Umbilical cord (tissue), 2 donors: ENCODE data around the gene NCCRP1. TPM values are rescaled to one million over a fixed set of nuclear protein-coding genes. Genes with fewer than 3 reads are reported as not detected.
"Not testable (repeated sequence)": the region's sequence is repeated elsewhere in the genome, so short reads cannot be mapped to it uniquely, and the experiment has no call there.

ENCODE experiments used
- DNase-seq: peaks from one replicate; pipeline ENCODE4 v3.0.0-alpha.2; 2015; ENCODE audit warnings: low spot score
- total RNA-seq: library from RNA; depleted of rRNA; stranded (reverse); fragments of >200 nt; gene quantifications from one replicate; pipeline ENCODE4 v1.2.3, GENCODE V29; 2014; ENCODE audit warnings: low replicate concordance; ENCODE audit not compliant: insufficient read depth

The NCCRP1 gene
- total RNA-seq, 1 donor from 2014 or later: 1.4 TPM

GRCh38 chr19:39245166-39245565, 48.4 kb downstream of the NCCRP1 start:
- DNase-seq: not testable (repeated sequence)

- peak; percentile 24 for DNase-seq
Measured at GRCh38 chr19:39246951-39247669, 50.3 kb downstream of the NCCRP1 start.

GRCh38 chr19:39247701-39248664, 51.2 kb downstream of the NCCRP1 start:
- DNase-seq: peak; percentile 18

GRCh38 chr19:39248806-39249205, 52.0 kb downstream of the NCCRP1 start, which contains the start of gene IFNL4:
Gene IFNL4 (minus strand): TSS chr19:39248856.
- no peak for DNase-seq

GRCh38 chr19:39251081-39251480, 54.3 kb downstream of the NCCRP1 start:
- no peak for DNase-seq

Other genes with a start within 250 kb of the NCCRP1 start
- 11.6 TPM for gene FBXO17, start 221.2 kb upstream of the NCCRP1 start, total RNA-seq
- gene FBXO27, start 164.4 kb upstream of the NCCRP1 start, total RNA-seq: 12.3 TPM
- gene ACP7, start 112.6 kb upstream of the NCCRP1 start, total RNA-seq: 0.24 TPM
- gene PAK4, start 71.2 kb upstream of the NCCRP1 start, total RNA-seq: 1.2 TPM
- gene SYCN, start 7.3 kb downstream of the NCCRP1 start, total RNA-seq: not detected
- not detected for gene IFNL3, start 48.0 kb downstream of the NCCRP1 start, total RNA-seq
- not detected for gene IFNL4, start 51.9 kb downstream of the NCCRP1 start, total RNA-seq
- gene IFNL2, start 71.4 kb downstream of the NCCRP1 start, total RNA-seq: not detected
- gene IFNL1, start 99.4 kb downstream of the NCCRP1 start, total RNA-seq: not detected
- 4.8 TPM for gene LRFN1, start 123.9 kb downstream of the NCCRP1 start, total RNA-seq
- gene GMFG, start 139.1 kb downstream of the NCCRP1 start, total RNA-seq: 7.9 TPM
- 35.9 TPM for gene SAMD4B, start 145.5 kb downstream of the NCCRP1 start, total RNA-seq
- gene PAF1, start 194.1 kb downstream of the NCCRP1 start, total RNA-seq: 12.5 TPM
- 13.7 TPM for gene MED29, start 194.4 kb downstream of the NCCRP1 start, total RNA-seq
- 15.4 TPM for gene ZFP36, start 209.9 kb downstream of the NCCRP1 start, total RNA-seq
- 37.8 TPM for gene PLEKHG2, start 215.7 kb downstream of the NCCRP1 start, total RNA-seq
- 87.2 TPM for gene RPS16, start 239.0 kb downstream of the NCCRP1 start, total RNA-seq
- gene SUPT5H, start 248.6 kb downstream of the NCCRP1 start, total RNA-seq: 41.4 TPM